GDM1 (cell line): ENCODE measurements around the gene GLP1R.

Experiments
- DNase-seq: peaks from one replicate; lab custom pipeline; 2025; lab: John Stamatoyannopoulos, UW

GLP1R gene

GRCh38 chr6:39086294-39086693 is 37.7 kb downstream of the GLP1R start:
- no peak for DNase-seq

GRCh38 chr6:39086711-39087110 is 38.1 kb downstream of the GLP1R start:
- no peak for DNase-seq

- no peak for DNase-seq
Measured at GRCh38 chr6:39087197-39087596, 38.6 kb downstream of the GLP1R start.

GRCh38 chr6:39088331-39088730 is 39.8 kb downstream of the GLP1R start:
- no peak for DNase-seq

- DNase-seq, result peak; percentile 6
Measured at GRCh38 chr6:39090036-39090435, 41.5 kb downstream of the GLP1R start.

- DNase-seq, result no peak
Measured at GRCh38 chr6:39091220-39091619, 42.6 kb downstream of the GLP1R start.

GRCh38 chr6:39092124-39092523 is 43.5 kb downstream of the GLP1R start:
- no peak for DNase-seq

- no peak for DNase-seq
Measured at GRCh38 chr6:39093149-39093708, 44.6 kb downstream of the GLP1R start.

- no peak for DNase-seq
Measured at GRCh38 chr6:39095578-39095977, 47.0 kb downstream of the GLP1R start.

GRCh38 chr6:39100358-39100757 is 51.8 kb downstream of the GLP1R start:
- DNase-seq, result peak; percentile 16

- DNase-seq, result no peak
Measured at GRCh38 chr6:39102071-39102820, 53.7 kb downstream of the GLP1R start.

GRCh38 chr6:39102821-39103136 is 54.2 kb downstream of the GLP1R start:
- no peak for DNase-seq

- DNase-seq, result no peak
Measured at GRCh38 chr6:39104528-39104927, 55.9 kb downstream of the GLP1R start.

- no peak for DNase-seq
Measured at GRCh38 chr6:39107034-39107433, 58.5 kb downstream of the GLP1R start.

- DNase-seq, result no peak
Measured at GRCh38 chr6:39107641-39108040, 59.1 kb downstream of the GLP1R start.

- no peak for DNase-seq
Measured at GRCh38 chr6:39108041-39108839, 59.7 kb downstream of the GLP1R start.

GRCh38 chr6:39111280-39111679 is 62.7 kb downstream of the GLP1R start:
- no peak for DNase-seq

GRCh38 chr6:39113788-39114187 is 65.2 kb downstream of the GLP1R start:
- no peak for DNase-seq

GRCh38 chr6:39114388-39114703 is 65.8 kb downstream of the GLP1R start:
- DNase-seq, result no peak

GRCh38 chr6:39114704-39115599 is 66.4 kb downstream of the GLP1R start, which contains the start of gene SAYSD1:
SAYSD1 (minus strand) TSS chr6:39115186; CDS start chr6:39115089, 97 bp downstream.
- peak; percentile 94 for DNase-seq

GRCh38 chr6:39118921-39119320 is 70.3 kb downstream of the GLP1R start:
- no peak for DNase-seq

- DNase-seq, result no peak
Measured at GRCh38 chr6:39124114-39124513, 75.5 kb downstream of the GLP1R start.
